Measurements from ENCODE around the gene ETNK1.

- TF ChIP-seq, protein P1, sequence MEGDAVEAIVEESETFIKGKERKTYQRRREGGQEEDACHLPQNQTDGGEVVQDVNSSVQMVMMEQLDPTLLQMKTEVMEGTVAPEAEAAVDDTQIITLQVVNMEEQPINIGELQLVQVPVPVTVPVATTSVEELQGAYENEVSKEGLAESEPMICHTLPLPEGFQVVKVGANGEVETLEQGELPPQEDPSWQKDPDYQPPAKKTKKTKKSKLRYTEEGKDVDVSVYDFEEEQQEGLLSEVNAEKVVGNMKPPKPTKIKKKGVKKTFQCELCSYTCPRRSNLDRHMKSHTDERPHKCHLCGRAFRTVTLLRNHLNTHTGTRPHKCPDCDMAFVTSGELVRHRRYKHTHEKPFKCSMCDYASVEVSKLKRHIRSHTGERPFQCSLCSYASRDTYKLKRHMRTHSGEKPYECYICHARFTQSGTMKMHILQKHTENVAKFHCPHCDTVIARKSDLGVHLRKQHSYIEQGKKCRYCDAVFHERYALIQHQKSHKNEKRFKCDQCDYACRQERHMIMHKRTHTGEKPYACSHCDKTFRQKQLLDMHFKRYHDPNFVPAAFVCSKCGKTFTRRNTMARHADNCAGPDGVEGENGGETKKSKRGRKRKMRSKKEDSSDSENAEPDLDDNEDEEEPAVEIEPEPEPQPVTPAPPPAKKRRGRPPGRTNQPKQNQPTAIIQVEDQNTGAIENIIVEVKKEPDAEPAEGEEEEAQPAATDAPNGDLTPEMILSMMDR (IDR thresholded peaks at IDR 0.05; ENCODE audit: low read depth, low read length) = no peak
- TF ChIP-seq POLR2A (IDR thresholded peaks at IDR 0.05; ENCODE audit: extremely low read depth, insufficient read length) = no peak
Measured at GRCh38 chr12:22617630-22618029, 7.3 kb upstream of the ETNK1 start.

Measured in NB4 (cell line).